GM18870 (cell line): ENCODE measurements around the gene CCDC40.

Experiments used
- ATAC-seq: cut with Tn5 transposase; IDR thresholded peaks from one replicate; pipeline ENCODE4 v1.9.1; 2021; ENCODE audit warnings: moderate library complexity; ENCODE audit not compliant: unreplicated experiment

The CCDC40 gene

DNA sequence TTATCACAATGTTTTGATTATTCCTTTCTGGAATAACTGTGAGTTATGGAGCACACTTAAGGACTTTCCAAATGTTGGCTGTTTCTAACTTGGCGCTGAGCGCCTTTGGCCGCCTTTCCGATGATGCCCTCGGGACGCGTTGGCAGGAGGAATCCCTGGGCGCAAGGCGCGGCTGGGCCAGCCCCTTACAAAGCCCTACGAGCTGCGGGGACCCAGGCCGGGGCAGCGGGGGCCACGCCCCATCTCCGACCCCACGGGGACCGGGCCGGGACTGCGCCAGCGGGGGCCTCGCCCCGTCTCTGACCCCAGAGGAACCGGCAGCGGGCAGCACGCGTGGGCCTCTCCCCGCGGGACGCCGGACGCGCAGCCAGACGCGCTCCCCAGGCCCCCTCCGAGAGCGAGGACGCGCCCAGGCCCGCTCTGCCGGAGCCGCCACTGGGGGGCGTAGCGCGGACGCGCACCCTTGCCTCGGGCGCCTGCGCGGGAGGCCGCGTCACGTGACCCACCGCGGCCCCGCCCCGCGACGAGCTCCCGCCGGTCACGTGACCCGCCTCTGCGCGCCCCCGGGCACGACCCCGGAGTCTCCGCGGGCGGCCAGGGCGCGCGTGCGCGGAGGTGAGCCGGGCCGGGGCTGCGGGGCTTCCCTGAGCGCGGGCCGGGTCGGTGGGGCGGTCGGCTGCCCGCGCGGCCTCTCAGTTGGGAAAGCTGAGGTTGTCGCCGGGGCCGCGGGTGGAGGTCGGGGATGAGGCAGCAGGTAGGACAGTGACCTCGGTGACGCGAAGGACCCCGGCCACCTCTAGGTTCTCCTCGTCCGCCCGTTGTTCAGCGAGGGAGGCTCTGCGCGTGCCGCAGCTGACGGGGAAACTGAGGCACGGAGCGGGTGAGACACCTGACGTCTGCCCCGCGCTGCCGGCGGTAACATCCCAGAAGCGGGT, 64.8 kb downstream of the CCDC40 start, which contains the start of gene GAA:
GAA (plus strand) TSS at position 571 of the 935 bp plus-strand sequence. CDS start 3,006 bp downstream, outside the sequence.
- no peak for ATAC-seq

GRCh38 chr17:80101946-80102663, 65.7 kb downstream of the CCDC40 start:
- no peak for ATAC-seq

- no peak for ATAC-seq
Observed at GRCh38 chr17:80102664-80103448, 66.4 kb downstream of the CCDC40 start.

DNA sequence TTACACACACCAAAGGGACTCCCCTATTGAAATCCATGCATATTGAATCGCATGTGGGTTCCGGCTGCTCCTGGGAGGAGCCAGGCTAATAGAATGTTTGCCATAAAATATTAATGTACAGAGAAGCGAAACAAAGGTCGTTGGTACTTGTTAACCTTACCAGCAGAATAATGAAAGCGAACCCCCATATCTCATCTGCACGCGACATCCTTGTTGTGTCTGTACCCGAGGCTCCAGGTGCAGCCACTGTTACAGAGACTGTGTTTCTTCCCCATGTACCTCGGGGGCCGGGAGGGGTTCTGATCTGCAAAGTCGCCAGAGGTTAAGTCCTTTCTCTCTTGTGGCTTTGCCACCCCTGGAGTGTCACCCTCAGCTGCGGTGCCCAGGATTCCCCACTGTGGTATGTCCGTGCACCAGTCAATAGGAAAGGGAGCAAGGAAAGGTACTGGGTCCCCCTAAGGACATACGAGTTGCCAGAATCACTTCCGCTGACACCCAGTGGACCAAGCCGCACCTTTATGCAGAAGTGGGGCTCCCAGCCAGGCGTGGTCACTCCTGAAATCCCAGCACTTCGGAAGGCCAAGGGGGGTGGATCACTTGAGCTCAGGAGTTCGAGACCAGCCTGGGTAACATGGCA, 67.1 kb downstream of the CCDC40 start:
- ATAC-seq, result no peak

- ATAC-seq, result no peak
Observed at GRCh38 chr17:80104321-80104955, 68.0 kb downstream of the CCDC40 start.

DNA sequence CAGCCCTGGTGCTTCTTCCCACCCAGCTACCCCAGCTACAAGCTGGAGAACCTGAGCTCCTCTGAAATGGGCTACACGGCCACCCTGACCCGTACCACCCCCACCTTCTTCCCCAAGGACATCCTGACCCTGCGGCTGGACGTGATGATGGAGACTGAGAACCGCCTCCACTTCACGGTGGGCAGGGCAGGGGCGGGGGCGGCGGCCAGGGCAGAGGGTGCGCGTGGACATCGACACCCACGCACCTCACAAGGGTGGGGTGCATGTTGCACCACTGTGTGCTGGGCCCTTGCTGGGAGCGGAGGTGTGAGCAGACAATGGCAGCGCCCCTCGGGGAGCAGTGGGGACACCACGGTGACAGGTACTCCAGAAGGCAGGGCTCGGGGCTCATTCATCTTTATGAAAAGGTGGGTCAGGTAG, 68.5 kb downstream of the CCDC40 start:
- no peak for ATAC-seq

GRCh38 chr17:80105762-80106161, 69.3 kb downstream of the CCDC40 start:
- no peak for ATAC-seq

GRCh38 chr17:80106176-80106575, 69.7 kb downstream of the CCDC40 start:
- no peak for ATAC-seq

DNA sequence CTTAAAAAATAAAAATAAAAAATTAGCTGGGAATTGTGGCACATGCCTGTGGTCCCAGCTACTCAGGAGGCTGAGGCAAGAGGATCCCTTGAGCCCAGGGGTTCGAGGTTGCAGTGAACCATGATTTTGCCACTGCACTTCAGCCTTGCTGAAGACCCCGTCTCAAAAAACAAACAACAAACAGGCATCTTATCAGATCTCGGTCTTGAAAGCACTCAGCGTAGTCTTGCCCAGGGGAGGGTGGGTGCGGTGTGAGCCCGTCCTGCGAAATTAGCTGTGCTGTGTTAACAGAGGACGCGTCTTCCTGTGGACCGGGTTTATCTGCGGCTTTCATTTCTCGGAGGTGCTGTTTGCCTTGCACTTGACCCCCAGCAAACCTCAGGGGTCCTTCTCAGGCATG, 70.3 kb downstream of the CCDC40 start:
- ATAC-seq, result no peak

GRCh38 chr17:80107231-80108021, 71.0 kb downstream of the CCDC40 start:
- no peak for ATAC-seq

- no peak for ATAC-seq
Observed at GRCh38 chr17:80108036-80108971, 71.9 kb downstream of the CCDC40 start.

- no peak for ATAC-seq
Observed at GRCh38 chr17:80109066-80109660, 72.7 kb downstream of the CCDC40 start.

DNA sequence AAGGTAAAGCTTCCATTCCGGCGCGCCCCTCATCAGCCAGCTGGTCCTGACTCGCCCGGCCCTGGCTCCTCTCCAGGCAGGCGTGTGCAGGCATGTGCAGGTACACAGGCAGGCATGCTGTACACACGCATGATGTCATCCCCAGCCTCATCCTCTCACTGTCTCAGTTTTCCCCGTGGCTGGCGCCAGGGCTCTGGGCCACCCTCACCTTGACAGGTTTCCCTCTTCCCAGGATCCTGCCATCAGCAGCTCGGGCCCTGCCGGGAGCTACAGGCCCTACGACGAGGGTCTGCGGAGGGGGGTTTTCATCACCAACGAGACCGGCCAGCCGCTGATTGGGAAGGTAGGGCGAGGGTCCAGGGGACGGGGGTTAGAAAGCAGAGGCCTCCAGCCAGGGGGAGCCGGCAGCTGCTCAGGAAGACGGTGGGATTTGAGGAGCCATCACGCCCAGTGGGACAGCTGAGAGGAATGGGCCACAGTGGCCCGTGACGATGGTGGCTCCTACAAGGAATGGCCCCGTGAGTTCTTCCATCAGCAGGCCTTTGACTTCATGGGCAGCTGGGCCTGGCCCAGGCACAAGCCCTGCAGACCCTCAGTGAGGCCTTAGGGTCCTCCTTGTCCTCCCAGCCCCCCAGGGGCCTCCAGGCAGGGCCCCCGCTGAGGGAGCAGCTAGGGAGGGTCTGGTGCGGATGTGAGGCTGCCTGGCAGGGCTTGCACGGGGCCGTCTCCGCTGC, 73.4 kb downstream of the CCDC40 start:
- ATAC-seq, result no peak

GRCh38 chr17:80110447-80110812, 74.0 kb downstream of the CCDC40 start:
- ATAC-seq, result no peak

DNA sequence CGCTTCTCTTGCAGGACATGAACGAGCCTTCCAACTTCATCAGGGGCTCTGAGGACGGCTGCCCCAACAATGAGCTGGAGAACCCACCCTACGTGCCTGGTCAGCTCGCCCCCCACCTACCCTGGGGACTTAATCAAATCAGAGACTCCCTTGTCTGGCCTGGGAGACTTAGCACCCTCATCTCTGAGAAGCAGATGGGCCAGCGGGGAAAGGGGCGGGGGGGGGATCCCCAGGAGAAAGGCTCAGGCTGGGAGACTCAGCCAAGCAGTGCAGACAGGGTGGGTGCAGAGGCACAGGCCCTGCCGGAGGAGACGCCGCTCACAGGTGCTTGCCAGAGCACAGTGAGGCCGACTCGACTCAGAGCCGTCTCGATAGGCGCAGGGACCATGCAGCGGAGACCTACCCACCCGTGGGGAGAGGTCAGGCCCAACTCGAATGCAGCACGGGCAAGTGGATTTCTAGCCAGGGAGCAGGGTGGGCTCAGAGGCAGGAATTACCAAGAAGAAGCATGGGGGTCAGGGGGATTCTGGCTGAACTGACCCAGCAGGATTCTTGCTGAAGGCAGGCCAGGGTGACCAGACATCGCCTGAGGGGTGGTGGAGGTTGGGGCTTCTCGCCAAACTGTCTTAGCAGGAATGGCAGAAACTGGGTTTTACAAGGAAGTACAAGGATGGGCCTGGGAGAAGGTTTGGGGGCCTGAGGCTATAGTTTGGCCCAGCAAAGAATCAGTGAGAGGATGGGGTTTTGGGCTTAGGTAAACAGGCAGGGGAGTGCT, 74.7 kb downstream of the CCDC40 start:
- no peak for ATAC-seq

- ATAC-seq, result no peak
Observed at GRCh38 chr17:80111702-80112470, 75.4 kb downstream of the CCDC40 start.
